Measurements from ENCODE around the gene TMEM181. TPM values are rescaled to one million over a fixed set of nuclear protein-coding genes. Genes with fewer than 3 reads are reported as not detected.

TMEM181 gene
- total and polyA plus RNA-seq, 2 of the 13 experiments (the other 11 are each of a cell fraction or from before 2014, with no cell fraction given) = 59.1 to 108 TPM

- Histone ChIP-seq H2AFZ (ENCODE audit: low read length) (no peak overlapping the region), H3K9ac (ENCODE audit: insufficient read depth, low read depth, low read length) (peak overlapping the region; percentile 60), H3K9me3 (ENCODE audit: low read length) (no peaks in the 10 kb centered on the region), H4K20me1 (ENCODE audit: insufficient read depth, low read length) (no peaks in the 10 kb centered on the region), H3K27me3 (ENCODE audit: control insufficient read depth in 1 of 2, insufficient read depth in 2 of 2, low read length in 2 of 2) (no peaks in the 10 kb centered on the region), H3K79me2 (ENCODE audit: insufficient read depth, low read length) (no peaks in the 10 kb centered on the region), H3K27ac (ENCODE audit: extremely low read length, insufficient read depth, low read length) (peak overlapping the region; percentile 58), H3K4me3 (replicated peaks in 1 of 3; ENCODE audit: insufficient read depth in 1 of 3, low read depth in 2 of 3, low read length in 3 of 3) (peak overlapping the region; percentile 70 to 95 (median 86)), H3K4me2 (ENCODE audit: low read depth, low read length) (peak overlapping the region; percentile 79), H3K4me1 (ENCODE audit: insufficient read depth, low read length) (peaks cover 41% of the 10 kb centered on the region), H3K36me3 (replicated peaks in 1 of 2; ENCODE audit: control insufficient read depth in 1 of 2, insufficient read depth in 2 of 2, low read length in 2 of 2) (peaks cover 0 to 1% of the 10 kb centered on the region in 2 experiments; a peak in 1 of 5 replicates)
- BruUV-seq (replicated peaks) = TSS peak; percentile 53
- FAIRE-seq (no peak), DNase-seq (ENCODE audit: low spot score) (peak; percentile 56), ATAC-seq (peak; percentile 80)
- ChIA-PET POLR2A (interaction anchor here (0.6 to 2.6 kb wide), 13 partner anchors 9 to 306 kb away, joined by 3 to 11 read pairs (median 5); partner anchors contain the start of gene TMEM181), CTCF (ENCODE audit: low intra/inter-chr PET ratio, low total read pairs) (no interaction called here)
- WGBS (ENCODE audit: low lambda C conversion rate) = 28% methylated on average over 17 of the region's 94 CpGs
- intact Hi-C loops (cut with micrococcal nuclease; ENCODE audit: unreplicated experiment) (loop anchor here (2.0 to 5.0 kb wide), 2 partner anchors 18 to 35 kb away; no protein-coding TSS in a partner anchor), in situ Hi-C loops (cut with HindIII; ENCODE audit: extremely low pct_ligation_motif_present, low pct_unique_long_range_greater_than_20kb) (no loop called here)
- 0 out of 2 replicates have a peak, but pooled peaks have one; percentile 66 for TF ChIP-seq BCL3 (CRISPR knock-in tag; IDR thresholded peaks at IDR 0.05)
- peak; percentile 97 for TF ChIP-seq ZNF629 (CRISPR knock-in tag; conservative IDR thresholded peaks at IDR 0.05)
- TF ChIP-seq HES4 (CRISPR knock-in tag; IDR thresholded peaks at IDR 0.05; ENCODE audit: borderline replicate concordance) = peak; percentile 87
- TF ChIP-seq TFDP2 (CRISPR knock-in tag; IDR thresholded peaks at IDR 0.05) = peak; percentile 33
- peak; percentile 82 for TF ChIP-seq MTF2 (CRISPR knock-in tag; IDR thresholded peaks at IDR 0.05; ENCODE audit: borderline replicate concordance)
- TF ChIP-seq ZSCAN31 (CRISPR knock-in tag; IDR thresholded peaks at IDR 0.05; ENCODE audit: low read depth) = peak; percentile 27; the same call in 1 of the 2 replicates
- 0 out of 2 replicates have a peak, but pooled peaks have one; percentile 36 for TF ChIP-seq RERE (CRISPR knock-in tag; IDR thresholded peaks at IDR 0.05; ENCODE audit: low read depth)
- no peak for TF ChIP-seq JUN (CRISPR knock-in tag; IDR thresholded peaks at IDR 0.05)
- peak; percentile 53 for TF ChIP-seq ZNF768 (CRISPR knock-in tag; IDR thresholded peaks at IDR 0.05)
- TF ChIP-seq ZNF276 (CRISPR knock-in tag; IDR thresholded peaks at IDR 0.05; ENCODE audit: low read depth) = no peak
- TF ChIP-seq ZNF160 (CRISPR knock-in tag; IDR thresholded peaks at IDR 0.05) = 0 out of 2 replicates have a peak, but pooled peaks have one; percentile 29
- peak; percentile 66 for TF ChIP-seq ARNTL (CRISPR knock-in tag; IDR thresholded peaks at IDR 0.05)
Measured at GRCh38 chr6:158536891-158537798, 22.7 kb upstream of the TMEM181 start.

All from HepG2 (cell line).